Renal cortical epithelial cell (primary cell): Measurements from ENCODE around the gene FKRP. TPM values are rescaled to one million over a fixed set of nuclear protein-coding genes. Genes with fewer than 3 reads are reported as not detected.
"Not testable (repeated sequence)": the region's sequence is repeated elsewhere in the genome, so short reads cannot be mapped to it uniquely, and the experiment has no call there.

Experiments
- DNase-seq: peaks from one replicate; pipeline ENCODE4 v3.0.0-alpha.2; 2011; ENCODE audit warnings: low read depth
- total RNA-seq: library from RNA; depleted of rRNA; stranded (reverse); fragments of >200 nt; gene quantifications from 2 replicates; pipeline ENCODE4 v1.2.3, GENCODE V29; 2014

The FKRP gene
- total RNA-seq, 1 donor from 2014 or later: 22.4 TPM

GRCh38 chr19:46784262-46785053 is 38.6 kb downstream of the FKRP start:
- peak; percentile 87 for DNase-seq

GRCh38 chr19:46785054-46785979 is 39.5 kb downstream of the FKRP start:
- peak; percentile 67 for DNase-seq

GRCh38 chr19:46785980-46786235 is 40.1 kb downstream of the FKRP start:
- DNase-seq: peak; percentile 29

GRCh38 chr19:46786236-46787039 is 40.6 kb downstream of the FKRP start:
- peak; percentile 74 for DNase-seq

GRCh38 chr19:46787040-46787330 is 41.1 kb downstream of the FKRP start:
- DNase-seq: no peak

- peak; percentile 46 for DNase-seq
Observed at GRCh38 chr19:46787331-46788261, 41.7 kb downstream of the FKRP start.

GRCh38 chr19:46788262-46788967 is 42.6 kb downstream of the FKRP start, which contains the start of gene SLC1A5:
Gene SLC1A5, minus strand, starts transcription at chr19:46788594. Its CDS starts 629 bp downstream, at chr19:46787965.
- peak; percentile 85 for DNase-seq

- no peak for DNase-seq
Observed at GRCh38 chr19:46788968-46789338, 43.1 kb downstream of the FKRP start.

GRCh38 chr19:46789371-46789770 is 43.5 kb downstream of the FKRP start:
- no peak for DNase-seq

GRCh38 chr19:46791944-46792343 is 46.1 kb downstream of the FKRP start:
- DNase-seq: no peak

- no peak for DNase-seq
Observed at GRCh38 chr19:46797881-46798280, 52.0 kb downstream of the FKRP start.

- no peak for DNase-seq
Observed at GRCh38 chr19:46798713-46799112, 52.9 kb downstream of the FKRP start.

- no peak for DNase-seq
Observed at GRCh38 chr19:46802152-46802551, 56.3 kb downstream of the FKRP start.

- no peak for DNase-seq
Observed at GRCh38 chr19:46803555-46803954, 57.7 kb downstream of the FKRP start.

GRCh38 chr19:46804432-46804831 is 58.6 kb downstream of the FKRP start:
- not testable (repeated sequence) for DNase-seq

GRCh38 chr19:46806656-46807055 is 60.8 kb downstream of the FKRP start:
- DNase-seq: no peak
